Left kidney (tissue), 8 donors: ENCODE measurements around the gene PYROXD2. TPM values are rescaled to one million over a fixed set of nuclear protein-coding genes. Genes with fewer than 3 reads are reported as not detected.

Source experiments
- DNase-seq: peaks from one replicate; pipeline ENCODE4 v3.0.0-alpha.2; 2013
- long read RNA-seq, 8 donors: transcript quantifications; one replicate each; lab custom pipeline, GENCODE V29; 2026
- polyA plus RNA-seq: library from polyadenylated mRNA; unstranded; fragments of 120-200 nt; gene quantifications from one replicate; pipeline ENCODE4 v1.2.1, GENCODE V29; 2013; ENCODE audit not compliant: insufficient read length

The PYROXD2 gene
- 22.3 TPM for polyA plus RNA-seq
- long read RNA-seq, donor 1, partial matches to known transcripts = 7 of 7 reads
- long read RNA-seq, donor 1, other reads (novel, unspliced or antisense) = 0 of 7 reads
- long read RNA-seq, donor 2, partial matches to known transcripts = 5 of 5 reads
- long read RNA-seq, donor 2, other reads (novel, unspliced or antisense) = 0 of 5 reads
- long read RNA-seq, donor 3, partial matches to known transcripts = 6 of 7 reads
- long read RNA-seq, donor 3, other reads (novel, unspliced or antisense) = 0 of 7 reads
- long read RNA-seq, donor 4, partial matches to known transcripts = 5 of 5 reads
- long read RNA-seq, donor 4, other reads (novel, unspliced or antisense) = 0 of 5 reads
- long read RNA-seq, donor 5, partial matches to known transcripts = 10 of 14 reads
- long read RNA-seq, donor 5, other reads (novel, unspliced or antisense) = 0 of 14 reads
- long read RNA-seq, donor 6, partial matches to known transcripts = 0 of 1 reads
- long read RNA-seq, donor 6, other reads (novel, unspliced or antisense) = 0 of 1 reads
- long read RNA-seq, donor 7, partial matches to known transcripts = 17 of 21 reads
- long read RNA-seq, donor 7, other reads (novel, unspliced or antisense) = 0 of 21 reads
- long read RNA-seq, donor 8 = 0 reads

- peak; percentile 90 for DNase-seq
Observed at GRCh38 chr10:98414932-98415730, at the start of gene PYROXD2. Gene PYROXD2 (minus strand): TSS chr10:98415182. CDS start chr10:98415135, 47 bp downstream.

DNA sequence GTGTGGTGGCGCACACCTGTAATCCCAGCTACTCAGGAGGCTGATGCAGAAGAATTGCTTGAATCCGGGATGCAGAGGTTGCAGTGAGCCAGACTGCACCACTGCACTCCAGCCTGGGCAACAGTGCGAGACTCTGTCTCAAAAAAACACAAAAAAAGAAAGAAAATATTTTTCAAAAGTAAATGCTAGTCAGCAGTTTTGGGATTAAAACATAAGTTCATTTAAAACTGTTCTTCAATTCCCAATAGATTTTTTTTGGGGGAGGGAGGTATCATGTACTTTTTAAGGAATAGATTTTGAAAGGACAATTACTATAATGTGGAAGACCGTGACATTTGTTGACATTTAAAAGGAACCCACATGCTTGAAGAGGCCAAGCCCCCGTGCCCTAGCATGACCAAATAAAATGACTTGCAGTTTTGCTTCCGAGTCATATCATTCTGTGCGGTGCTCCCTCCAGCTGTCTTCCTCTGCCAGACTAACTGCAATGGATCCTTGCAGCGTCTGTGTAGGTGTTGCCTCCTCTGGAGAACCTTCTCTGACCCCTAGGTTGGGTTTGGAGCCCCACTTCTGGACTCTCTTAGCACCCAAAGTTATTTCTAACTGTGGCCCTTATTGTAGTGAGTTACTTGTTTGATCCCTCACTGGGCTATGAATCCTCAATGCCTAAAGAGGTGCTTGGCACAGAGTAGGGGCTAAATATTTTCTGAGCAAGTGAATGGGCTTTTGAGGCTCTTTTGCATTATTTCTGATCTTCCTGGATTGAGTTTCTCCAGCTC, 49.2 kb upstream of the PYROXD2 start:
- DNase-seq = no peak

- DNase-seq = no peak
Observed at GRCh38 chr10:98463016-98463415, 48.0 kb upstream of the PYROXD2 start.

GRCh38 chr10:98461500-98461842, 46.5 kb upstream of the PYROXD2 start:
- DNase-seq = no peak

DNA sequence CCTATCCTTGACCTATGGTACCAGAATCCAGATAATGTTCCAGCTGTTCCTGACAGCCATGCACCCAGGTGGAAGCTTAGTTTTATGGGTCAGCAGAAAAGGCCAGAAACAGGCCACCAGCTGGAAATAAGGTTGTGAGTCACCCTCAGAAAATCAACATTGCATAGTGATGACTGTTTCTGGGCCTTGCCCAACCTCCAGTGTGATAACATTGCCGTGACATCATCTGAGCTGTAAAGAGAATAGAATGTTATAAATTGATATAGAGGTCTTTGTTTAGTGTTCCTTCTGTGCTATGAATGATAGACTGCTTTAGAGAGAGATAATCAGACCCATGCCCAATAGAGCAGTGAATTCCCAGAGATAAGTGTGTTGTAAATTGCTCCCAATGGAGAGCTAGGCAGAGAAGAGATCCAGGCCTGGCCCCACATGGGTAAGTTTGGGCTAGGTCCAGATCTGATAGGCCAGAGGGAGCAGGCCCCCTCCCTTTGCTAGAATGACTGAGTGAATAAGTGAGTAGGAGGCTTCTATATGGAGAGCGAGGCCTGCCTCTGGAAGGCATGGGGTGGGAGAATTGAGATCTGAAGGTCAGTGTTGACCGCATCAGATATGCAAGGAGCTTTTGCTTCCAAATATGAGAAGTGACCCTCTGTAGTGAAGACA, 46.0 kb upstream of the PYROXD2 start:
- DNase-seq = no peak

GRCh38 chr10:98458809-98459784, 44.1 kb upstream of the PYROXD2 start:
- DNase-seq = no peak

DNA sequence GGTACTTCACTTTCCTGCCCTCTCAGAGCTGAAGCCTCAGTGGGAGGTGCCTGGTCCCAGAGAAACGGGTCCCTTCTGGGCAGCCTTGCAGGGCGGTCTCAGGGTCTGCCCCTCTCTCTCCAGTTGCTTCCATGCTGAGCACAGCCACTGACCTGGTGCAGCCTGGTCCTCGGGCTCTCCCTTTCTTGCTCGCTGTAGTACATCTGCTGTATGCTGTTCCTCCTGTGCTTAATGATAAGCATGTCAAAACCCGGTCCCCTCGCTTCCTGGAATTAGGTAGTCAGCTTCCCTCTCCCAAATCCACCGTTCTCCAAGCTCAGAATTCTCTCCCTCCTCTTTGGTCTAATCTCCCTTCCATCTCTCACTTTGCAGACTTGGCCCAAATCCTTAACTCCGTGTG, 42.7 kb upstream of the PYROXD2 start:
- DNase-seq = no peak

DNA sequence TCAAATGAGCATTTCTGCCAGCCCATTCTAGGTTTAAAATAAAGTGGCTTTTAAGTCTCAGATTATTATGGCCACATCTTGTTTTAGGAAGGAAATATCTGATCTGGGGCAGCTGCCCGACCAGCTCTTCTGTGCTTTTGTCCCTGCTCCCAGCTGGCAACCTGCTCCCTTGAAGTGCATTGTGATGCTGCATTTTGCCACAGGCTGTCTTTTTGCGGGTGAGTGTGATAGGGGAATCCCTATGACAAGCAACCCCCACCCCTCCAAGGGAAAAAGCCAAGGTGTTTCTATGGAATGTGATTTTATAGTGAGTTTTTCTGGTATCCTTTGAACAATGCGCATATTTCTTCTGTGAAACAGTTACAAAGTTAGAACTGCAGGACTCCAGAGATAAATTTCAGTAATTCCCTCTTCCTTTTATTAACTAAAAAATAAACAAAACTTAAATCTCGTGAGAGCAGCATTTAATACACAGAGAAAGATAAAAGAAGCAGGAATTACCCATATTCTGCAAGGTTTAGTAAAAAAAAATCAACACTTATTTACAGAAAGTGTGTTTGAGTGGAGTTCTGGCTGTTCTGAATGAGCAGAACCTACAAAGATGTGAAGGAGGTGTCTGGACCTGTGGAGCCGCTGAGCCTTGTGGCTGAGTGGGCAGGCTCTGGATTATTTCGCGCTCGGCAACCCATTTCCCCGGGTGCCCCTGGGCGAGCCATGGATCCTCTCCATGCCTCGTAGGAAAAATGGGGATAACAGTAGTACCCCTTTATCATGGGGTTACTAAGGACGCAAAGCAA, 41.9 kb upstream of the PYROXD2 start:
- no peak for DNase-seq

DNA sequence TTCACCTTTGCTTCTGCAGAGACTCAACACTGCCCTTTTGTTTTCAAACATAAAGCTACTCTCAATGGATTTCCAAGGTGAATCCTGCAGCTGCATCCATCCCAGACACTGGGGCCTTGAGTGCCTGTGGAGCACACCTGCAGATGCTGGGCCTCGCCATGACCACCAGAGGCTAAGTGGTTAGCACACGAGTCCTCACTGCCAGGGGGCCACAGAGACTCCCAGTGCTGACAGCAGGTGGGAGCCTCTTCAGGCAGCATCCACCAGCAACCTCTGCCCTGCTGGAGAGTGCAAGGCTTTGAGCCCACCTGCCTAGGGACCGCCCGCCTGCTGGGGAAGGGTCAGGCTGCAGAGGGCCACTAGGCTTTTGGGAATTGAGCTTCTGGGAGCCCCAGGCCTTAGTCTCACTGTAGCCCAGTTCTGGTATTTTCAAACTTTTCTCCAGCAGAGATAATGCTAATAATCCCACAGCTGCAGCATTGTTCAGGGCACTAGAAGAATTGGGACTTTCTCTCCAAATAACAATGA, 41.1 kb upstream of the PYROXD2 start:
- DNase-seq = no peak

GRCh38 chr10:98453729-98454128, 38.7 kb upstream of the PYROXD2 start:
- DNase-seq = no peak

- no peak for DNase-seq
Observed at GRCh38 chr10:98450618-98451017, 35.6 kb upstream of the PYROXD2 start.

DNA sequence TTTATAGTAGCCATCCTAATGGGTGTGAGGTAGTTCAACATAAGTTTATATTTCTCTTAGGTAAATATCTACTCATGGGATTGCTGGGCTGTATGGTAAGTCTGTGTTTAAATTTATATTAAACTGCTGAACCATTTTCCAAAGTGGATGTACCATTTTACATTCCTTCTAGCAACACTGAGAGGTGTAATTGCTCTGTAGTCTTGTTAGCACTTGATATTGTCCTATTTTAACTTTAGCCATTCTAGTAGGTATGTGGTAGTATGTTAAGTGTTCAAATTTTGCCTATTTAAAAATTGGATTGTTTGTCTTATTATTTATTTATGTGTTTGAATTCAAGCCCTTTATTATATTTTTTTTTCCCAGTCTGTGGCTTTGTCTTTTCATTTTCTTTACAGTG, 34.3 kb upstream of the PYROXD2 start:
- DNase-seq = no peak

DNA sequence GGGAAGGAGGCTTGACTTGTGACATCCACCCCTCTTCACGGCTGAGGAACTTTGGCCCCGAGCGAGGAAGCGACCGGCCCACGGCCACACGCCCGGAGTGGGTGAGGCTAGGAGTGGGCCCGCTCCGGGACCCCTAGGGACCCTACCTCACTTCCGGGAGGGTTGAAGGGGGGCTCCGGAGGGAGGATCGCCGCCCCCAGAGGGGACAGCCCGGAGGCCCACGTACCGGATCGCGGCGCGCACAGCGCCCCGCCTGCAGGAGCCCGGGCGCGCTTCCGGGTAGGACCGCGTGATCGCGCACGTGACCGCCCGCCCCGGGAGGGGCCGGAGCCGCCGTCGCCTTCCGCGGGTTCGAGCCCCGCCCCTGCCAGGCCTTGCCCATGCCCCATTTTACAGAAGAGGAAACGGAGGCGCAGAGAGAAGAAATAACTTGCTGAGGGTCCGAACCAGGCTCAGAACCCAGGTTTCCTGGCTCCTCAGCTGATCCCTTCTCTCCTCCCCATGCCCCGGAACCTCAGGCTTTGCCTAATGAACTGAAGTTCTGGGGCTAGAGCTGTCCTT, 31.8 kb upstream of the PYROXD2 start, which contains the start of gene HPS1:
Gene HPS1 (minus strand): TSS at position 275 of the 561 bp plus-strand sequence. CDS start 3,695 bp downstream, outside the sequence.
- DNase-seq = peak; percentile 62

- DNase-seq = no peak
Observed at GRCh38 chr10:98446151-98446660, 31.2 kb upstream of the PYROXD2 start.

- no peak for DNase-seq
Observed at GRCh38 chr10:98445200-98445812, 30.3 kb upstream of the PYROXD2 start.

GRCh38 chr10:98444314-98445006, 29.5 kb upstream of the PYROXD2 start:
- no peak for DNase-seq

DNA sequence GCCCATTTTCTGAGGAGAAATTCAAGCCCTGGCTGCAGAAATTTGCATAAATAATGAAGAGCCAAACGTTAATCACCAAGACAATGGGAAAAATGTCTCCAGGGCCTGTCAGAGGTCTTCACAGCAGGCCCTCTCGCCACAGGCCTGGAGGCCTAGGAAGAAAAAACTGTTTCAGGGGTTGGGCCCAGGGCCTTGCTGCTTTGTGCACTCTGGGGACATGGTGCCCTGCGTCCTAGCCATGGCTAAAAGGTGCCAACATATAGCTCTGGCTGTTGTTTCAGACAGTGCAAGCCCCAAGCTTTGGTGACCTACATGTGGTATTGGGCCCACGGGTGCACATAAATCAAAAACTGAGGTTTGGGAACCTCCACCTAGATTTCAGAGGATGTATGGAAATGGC, 23.7 kb upstream of the PYROXD2 start:
- no peak for DNase-seq
